NOMO-1 treated with dmso at 0.1 percent for 144 hours (cell line): ENCODE measurements around the gene PPP1R1C.

Source experiments
- DNase-seq: peaks from one replicate; lab custom pipeline; 2025; ENCODE audit not compliant: unreplicated experiment; lab: John Stamatoyannopoulos, UW

Gene PPP1R1C

GRCh38 chr2:182098648-182099047, 113.0 kb downstream of the PPP1R1C start:
- DNase-seq: no peak

- DNase-seq: no peak
Observed at GRCh38 chr2:182101263-182101662, 115.6 kb downstream of the PPP1R1C start.

- no peak for DNase-seq
Observed at GRCh38 chr2:182103526-182103925, 117.9 kb downstream of the PPP1R1C start.

- no peak for DNase-seq
Observed at GRCh38 chr2:182110347-182110746, 124.7 kb downstream of the PPP1R1C start.

GRCh38 chr2:182113334-182113733, 127.7 kb downstream of the PPP1R1C start:
- no peak for DNase-seq

- DNase-seq: no peak
Observed at GRCh38 chr2:182115258-182115657, 129.6 kb downstream of the PPP1R1C start.

- DNase-seq: no peak
Observed at GRCh38 chr2:182116774-182117173, 131.1 kb downstream of the PPP1R1C start.

GRCh38 chr2:182117196-182117595, 131.5 kb downstream of the PPP1R1C start:
- DNase-seq: no peak

GRCh38 chr2:182128821-182129707, 143.4 kb downstream of the PPP1R1C start:
- no peak for DNase-seq

- no peak for DNase-seq
Observed at GRCh38 chr2:182132605-182133004, 147.0 kb downstream of the PPP1R1C start.

GRCh38 chr2:182133195-182133891, 147.7 kb downstream of the PPP1R1C start:
- no peak for DNase-seq

GRCh38 chr2:182134201-182134600, 148.5 kb downstream of the PPP1R1C start:
- no peak for DNase-seq

GRCh38 chr2:182142062-182142461, 156.4 kb downstream of the PPP1R1C start:
- no peak for DNase-seq

- no peak for DNase-seq
Observed at GRCh38 chr2:182144041-182144775, 158.6 kb downstream of the PPP1R1C start.

GRCh38 chr2:182144776-182145165, 159.1 kb downstream of the PPP1R1C start:
- no peak for DNase-seq

- no peak for DNase-seq
Observed at GRCh38 chr2:182148344-182148743, 162.7 kb downstream of the PPP1R1C start.

GRCh38 chr2:182163878-182164277, 178.2 kb downstream of the PPP1R1C start:
- no peak for DNase-seq

GRCh38 chr2:182164686-182165085, 179.0 kb downstream of the PPP1R1C start:
- DNase-seq: no peak

GRCh38 chr2:182165202-182165601, 179.5 kb downstream of the PPP1R1C start:
- DNase-seq: no peak

GRCh38 chr2:182166406-182166805, 180.8 kb downstream of the PPP1R1C start:
- no peak for DNase-seq

- DNase-seq: no peak
Observed at GRCh38 chr2:182166841-182167240, 181.2 kb downstream of the PPP1R1C start.
